ENCODE data around the gene NCAM2. TPM values are rescaled to one million over a fixed set of nuclear protein-coding genes. Genes with fewer than 3 reads are reported as not detected.

The NCAM2 gene
- total RNA-seq, 1 experiment from 2014 or later = not detected

GRCh38 chr21:21396424-21396823 lies 398.2 kb downstream of the NCAM2 start:
- ChIA-PET CTCF (no interaction called here), RAD21 (ENCODE audit: low non-redundant PET in 1 of 2, low total read pairs in 2 of 2, uncharacterized antibody in 2 of 2, unreplicated experiment in 2 of 2) (no interaction called here), POLR2A (no interaction called here)
- Histone ChIP-seq H3K9ac (ENCODE audit: low read length) (no peak overlapping the region), H3K4me1 (ENCODE audit: control insufficient read depth in 1 of 2, insufficient read depth in 2 of 2, low read length in 2 of 2) (no peaks in the 10 kb centered on the region), H2AFZ (ENCODE audit: low read depth, low read length, poor library complexity, severe bottlenecking) (no peak overlapping the region), H3K36me3 (ENCODE audit: control insufficient read depth in 1 of 2, insufficient read depth in 2 of 2, low read length in 2 of 2) (no peaks in the 10 kb centered on the region), H3K79me2 (ENCODE audit: insufficient read depth, low read length) (no peaks in the 10 kb centered on the region), H3K9me3 (ENCODE audit: control insufficient read depth in 1 of 2, insufficient read depth in 1 of 2, low read depth in 1 of 2, low read length in 2 of 2) (peaks cover 3 to 30% of the 10 kb centered on the region in 2 experiments; a peak in 2 of 4 replicates), H3K4me3 (replicated peaks in 1 of 2; ENCODE audit: low read depth in 1 of 2, low read length in 2 of 2) (no peak overlapping the region), H4K20me1 (ENCODE audit: insufficient read depth) (no peaks in the 10 kb centered on the region; the same call in 1 of the 2 replicates), H3K9me2 (ENCODE audit: insufficient read depth) (no peaks in the 10 kb centered on the region), H3K4me2 (ENCODE audit: low read length) (no peak overlapping the region), H3K27me3 (ENCODE audit: insufficient read depth, low read length) (no peaks in the 10 kb centered on the region), H3K27ac (ENCODE audit: low read depth, low read length) (no peak overlapping the region)
- no peak for ATAC-seq
- DNase-seq (ENCODE audit: low read depth, low spot score) = no peak
- BruUV-seq (replicated peaks) = no TSS peak
- intact Hi-C loops (cut with micrococcal nuclease) = no loop called here
- no peak for TF ChIP-seq POLR2AphosphoS5 (IDR thresholded peaks at IDR 0.05; ENCODE audit: low read depth, low read length)
- TF ChIP-seq SP1 (IDR thresholded peaks at IDR 0.05; ENCODE audit: low read depth) = no peak
- TF ChIP-seq YY1 (IDR thresholded peaks at IDR 0.05; ENCODE audit: extremely low read depth, insufficient replicate concordance, low read depth, low read length) = no peak
- TF ChIP-seq, protein P1, sequence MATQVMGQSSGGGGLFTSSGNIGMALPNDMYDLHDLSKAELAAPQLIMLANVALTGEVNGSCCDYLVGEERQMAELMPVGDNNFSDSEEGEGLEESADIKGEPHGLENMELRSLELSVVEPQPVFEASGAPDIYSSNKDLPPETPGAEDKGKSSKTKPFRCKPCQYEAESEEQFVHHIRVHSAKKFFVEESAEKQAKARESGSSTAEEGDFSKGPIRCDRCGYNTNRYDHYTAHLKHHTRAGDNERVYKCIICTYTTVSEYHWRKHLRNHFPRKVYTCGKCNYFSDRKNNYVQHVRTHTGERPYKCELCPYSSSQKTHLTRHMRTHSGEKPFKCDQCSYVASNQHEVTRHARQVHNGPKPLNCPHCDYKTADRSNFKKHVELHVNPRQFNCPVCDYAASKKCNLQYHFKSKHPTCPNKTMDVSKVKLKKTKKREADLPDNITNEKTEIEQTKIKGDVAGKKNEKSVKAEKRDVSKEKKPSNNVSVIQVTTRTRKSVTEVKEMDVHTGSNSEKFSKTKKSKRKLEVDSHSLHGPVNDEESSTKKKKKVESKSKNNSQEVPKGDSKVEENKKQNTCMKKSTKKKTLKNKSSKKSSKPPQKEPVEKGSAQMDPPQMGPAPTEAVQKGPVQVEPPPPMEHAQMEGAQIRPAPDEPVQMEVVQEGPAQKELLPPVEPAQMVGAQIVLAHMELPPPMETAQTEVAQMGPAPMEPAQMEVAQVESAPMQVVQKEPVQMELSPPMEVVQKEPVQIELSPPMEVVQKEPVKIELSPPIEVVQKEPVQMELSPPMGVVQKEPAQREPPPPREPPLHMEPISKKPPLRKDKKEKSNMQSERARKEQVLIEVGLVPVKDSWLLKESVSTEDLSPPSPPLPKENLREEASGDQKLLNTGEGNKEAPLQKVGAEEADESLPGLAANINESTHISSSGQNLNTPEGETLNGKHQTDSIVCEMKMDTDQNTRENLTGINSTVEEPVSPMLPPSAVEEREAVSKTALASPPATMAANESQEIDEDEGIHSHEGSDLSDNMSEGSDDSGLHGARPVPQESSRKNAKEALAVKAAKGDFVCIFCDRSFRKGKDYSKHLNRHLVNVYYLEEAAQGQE (IDR thresholded peaks at IDR 0.05; ENCODE audit: low read depth) = no peak
- no peak for TF ChIP-seq EZH2phosphoT487 (IDR thresholded peaks at IDR 0.05; ENCODE audit: borderline replicate concordance)
- TF ChIP-seq CEBPB (IDR thresholded peaks at IDR 0.05; ENCODE audit: low read depth) = no peak
- no peak for TF ChIP-seq CBX3 (IDR thresholded peaks at IDR 0.05; ENCODE audit: low read depth)
- TF ChIP-seq MAX (IDR thresholded peaks at IDR 0.05) = no peak
- TF ChIP-seq EZH2 (IDR thresholded peaks at IDR 0.05) = no peak
- no peak for TF ChIP-seq ZNF274 (IDR thresholded peaks at IDR 0.05; ENCODE audit: low read depth, low read length)
- no peak for TF ChIP-seq RAD21 (IDR thresholded peaks at IDR 0.05; ENCODE audit: low read depth)
- no peak for TF ChIP-seq SIN3A (IDR thresholded peaks at IDR 0.05; ENCODE audit: low read depth)

Measured in HCT116 (cell line).